ENCODE data around the gene BAG3. TPM values are rescaled to one million over a fixed set of nuclear protein-coding genes. Genes with fewer than 3 reads are reported as not detected.
A peak's percentile ranks its signal among the peaks of the same experiment; 100 is the strongest.
"Not testable (repeated sequence)": the region's sequence is repeated elsewhere in the genome, so short reads cannot be mapped to it uniquely, and the experiment has no call there.

The BAG3 gene
- polyA plus RNA-seq, 10 donors: 30.9 to 45.0 (median 39.6) TPM

- no peak for DNase-seq
Measured at GRCh38 chr10:119688033-119688508, 36.9 kb downstream of the BAG3 start.

GRCh38 chr10:119689016-119689580 is 37.9 kb downstream of the BAG3 start:
- no peak for DNase-seq

- no peak for DNase-seq
Measured at GRCh38 chr10:119691726-119692125, 40.5 kb downstream of the BAG3 start.

- DNase-seq: no peak
Measured at GRCh38 chr10:119693262-119693957, 42.2 kb downstream of the BAG3 start.

GRCh38 chr10:119694608-119695007 is 43.4 kb downstream of the BAG3 start:
- DNase-seq: no peak

GRCh38 chr10:119700321-119700954 is 49.3 kb downstream of the BAG3 start:
- DNase-seq: no peak

GRCh38 chr10:119701861-119702260 is 50.7 kb downstream of the BAG3 start:
- no peak for DNase-seq

GRCh38 chr10:119702583-119702982 is 51.4 kb downstream of the BAG3 start:
- DNase-seq: no peak

- DNase-seq: no peak
Measured at GRCh38 chr10:119703903-119704508, 52.8 kb downstream of the BAG3 start.

GRCh38 chr10:119705434-119705831 is 54.3 kb downstream of the BAG3 start:
- DNase-seq: no peak

GRCh38 chr10:119706521-119707278 is 55.5 kb downstream of the BAG3 start:
- no peak for DNase-seq

GRCh38 chr10:119707331-119707730 is 56.2 kb downstream of the BAG3 start:
- DNase-seq: not testable (repeated sequence)

GRCh38 chr10:119710935-119711334 is 59.8 kb downstream of the BAG3 start:
- DNase-seq: not testable (repeated sequence)

- DNase-seq: peak in 1 of 3 donors; percentile 34
Measured at GRCh38 chr10:119713744-119714483, 62.7 kb downstream of the BAG3 start.

GRCh38 chr10:119714484-119714816 is 63.3 kb downstream of the BAG3 start:
- DNase-seq: peak in 2 of 3 donors; percentile 29 to 50

- peak in 1 of 3 donors; percentile 35 for DNase-seq
Measured at GRCh38 chr10:119715628-119716505, 64.7 kb downstream of the BAG3 start.

GRCh38 chr10:119723161-119723560 is 72.0 kb downstream of the BAG3 start:
- no peak for DNase-seq

GRCh38 chr10:119723624-119724023 is 72.4 kb downstream of the BAG3 start:
- no peak for DNase-seq

GRCh38 chr10:119724593-119725516 is 73.7 kb downstream of the BAG3 start:
- DNase-seq: peak in 2 of 3 donors; percentile 33 to 51

Measured in muscle of back (tissue), 11 donors.